ENCODE data around the gene PAQR8.
"Not testable (repeated sequence)": the region's sequence is repeated elsewhere in the genome, so short reads cannot be mapped to it uniquely, and the experiment has no call there.

The PAQR8 gene

DNA sequence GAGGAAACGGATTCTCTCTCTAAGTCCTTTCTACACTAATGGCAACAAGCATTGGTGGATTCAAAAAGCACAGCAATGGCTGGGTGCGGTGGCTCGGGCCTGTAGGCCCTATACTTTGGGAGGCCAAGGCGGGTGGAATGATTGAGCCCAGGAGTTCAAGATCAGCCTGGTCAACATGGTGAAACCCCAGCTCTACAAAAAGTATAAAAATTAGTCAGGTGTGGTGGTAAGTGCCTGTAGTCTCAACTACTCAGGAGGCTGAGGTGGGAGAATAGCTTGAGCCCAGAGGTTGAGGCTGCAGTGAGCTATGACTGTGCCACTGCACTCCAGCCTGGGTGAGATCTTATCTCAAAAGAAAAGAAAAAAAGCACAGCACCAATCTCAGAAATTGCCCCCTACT, 19.3 kb downstream of the PAQR8 start:
- no peak for DNase-seq

DNA sequence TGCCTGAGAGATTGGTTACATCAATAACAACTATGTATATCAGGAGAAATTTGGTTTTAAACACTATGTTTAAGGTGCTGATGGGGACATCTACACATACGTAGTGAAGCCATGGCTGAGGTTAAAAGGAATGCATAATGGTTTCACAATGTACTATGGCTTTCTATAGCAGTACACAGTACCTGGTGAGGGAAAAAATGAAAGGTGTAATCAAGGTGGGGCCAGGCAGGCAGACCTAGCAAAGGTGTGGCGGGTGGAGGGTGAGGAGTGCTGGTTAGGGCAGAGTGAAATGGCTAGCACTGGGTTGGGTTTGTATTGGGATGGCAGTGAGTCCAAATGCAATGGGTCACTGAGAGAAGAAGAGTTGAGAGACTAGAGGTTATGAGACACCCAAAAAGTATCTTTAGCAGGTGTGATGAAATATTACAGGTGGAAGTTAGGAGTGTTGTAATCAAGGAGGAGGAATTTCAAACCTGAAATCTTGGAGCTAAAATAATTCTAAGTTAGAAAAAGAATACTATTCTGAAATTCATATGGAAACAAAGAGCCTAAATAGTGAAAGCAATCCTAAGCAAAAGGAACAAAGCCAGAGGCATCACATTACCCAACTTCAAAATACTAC, 22.3 kb downstream of the PAQR8 start:
- no peak for DNase-seq

DNA sequence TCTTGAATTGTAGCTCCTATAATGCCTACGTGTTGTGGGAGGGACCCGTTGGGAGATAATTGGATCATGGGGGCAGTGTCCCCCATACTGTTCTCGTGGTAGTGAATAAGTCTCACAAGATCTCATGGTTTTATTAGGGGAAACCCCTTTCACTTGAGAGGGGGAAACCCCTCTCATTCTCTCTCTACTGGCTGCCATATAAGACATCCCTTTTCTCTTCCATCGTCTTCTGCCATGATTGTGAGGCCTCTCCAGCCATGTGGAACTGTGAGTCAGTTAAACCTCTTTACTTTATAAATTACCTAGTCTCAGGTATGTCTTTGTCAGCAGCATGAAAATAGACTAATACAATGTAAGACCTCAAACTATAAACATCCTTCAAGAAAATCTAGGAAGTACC, 23.1 kb downstream of the PAQR8 start:
- DNase-seq, result no peak

DNA sequence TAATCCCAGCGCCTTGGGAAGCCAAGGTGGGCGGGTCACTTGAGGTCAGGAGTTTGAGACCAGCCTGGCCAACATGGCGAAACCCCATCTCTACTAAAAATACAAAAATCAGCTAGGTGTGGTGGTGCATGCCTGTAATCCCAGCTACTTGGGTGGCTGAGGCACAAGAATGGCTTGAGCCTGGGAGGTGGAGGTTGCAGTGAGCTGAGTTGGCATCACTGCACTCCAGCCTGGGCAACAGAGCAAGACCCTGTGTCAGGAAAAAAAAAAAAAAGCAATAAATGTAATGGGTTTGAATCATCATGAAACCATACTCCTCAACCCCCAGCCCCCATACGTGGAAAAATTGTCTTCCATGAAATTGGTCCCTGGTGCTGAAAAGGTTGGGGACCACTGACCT, 26.2 kb downstream of the PAQR8 start:
- DNase-seq, result not testable (repeated sequence)

DNA sequence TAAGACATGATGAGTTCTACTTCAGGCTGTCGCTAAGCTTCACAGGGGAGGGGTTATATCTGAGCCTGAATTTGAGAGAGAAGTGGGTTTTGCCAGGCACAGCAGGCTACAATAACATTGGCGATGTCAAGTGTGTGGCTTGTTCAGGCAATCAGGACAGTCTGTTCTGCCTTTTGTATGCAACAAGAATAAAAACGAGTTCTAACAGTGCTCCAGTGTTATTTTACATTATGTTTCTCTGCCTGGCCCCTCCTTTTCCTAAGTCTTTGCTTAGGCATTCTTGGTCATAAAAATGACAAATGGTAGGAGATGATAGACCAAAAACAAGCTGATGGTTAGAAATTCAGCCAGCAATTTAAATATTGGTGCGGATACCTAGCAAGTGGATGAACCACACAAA, 26.8 kb downstream of the PAQR8 start:
- DNase-seq, result no peak

DNA sequence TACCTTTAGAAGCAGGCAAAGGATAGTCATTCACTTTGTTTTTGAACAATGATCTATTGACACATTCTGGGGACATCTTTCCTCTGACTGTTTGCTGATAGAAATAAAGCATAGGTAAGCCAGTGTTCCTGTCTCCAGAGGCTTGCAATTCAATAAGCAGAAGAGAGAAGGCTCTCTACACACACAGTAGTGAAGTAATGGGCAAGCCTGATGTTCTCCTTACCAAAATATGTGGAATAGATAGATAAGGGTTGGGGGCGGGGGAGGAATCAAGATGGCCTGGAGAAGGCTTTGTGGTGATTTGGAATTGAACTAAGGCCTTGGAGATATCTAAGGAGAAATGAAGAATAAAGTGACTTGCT, 27.3 kb downstream of the PAQR8 start:
- DNase-seq, result no peak

DNA sequence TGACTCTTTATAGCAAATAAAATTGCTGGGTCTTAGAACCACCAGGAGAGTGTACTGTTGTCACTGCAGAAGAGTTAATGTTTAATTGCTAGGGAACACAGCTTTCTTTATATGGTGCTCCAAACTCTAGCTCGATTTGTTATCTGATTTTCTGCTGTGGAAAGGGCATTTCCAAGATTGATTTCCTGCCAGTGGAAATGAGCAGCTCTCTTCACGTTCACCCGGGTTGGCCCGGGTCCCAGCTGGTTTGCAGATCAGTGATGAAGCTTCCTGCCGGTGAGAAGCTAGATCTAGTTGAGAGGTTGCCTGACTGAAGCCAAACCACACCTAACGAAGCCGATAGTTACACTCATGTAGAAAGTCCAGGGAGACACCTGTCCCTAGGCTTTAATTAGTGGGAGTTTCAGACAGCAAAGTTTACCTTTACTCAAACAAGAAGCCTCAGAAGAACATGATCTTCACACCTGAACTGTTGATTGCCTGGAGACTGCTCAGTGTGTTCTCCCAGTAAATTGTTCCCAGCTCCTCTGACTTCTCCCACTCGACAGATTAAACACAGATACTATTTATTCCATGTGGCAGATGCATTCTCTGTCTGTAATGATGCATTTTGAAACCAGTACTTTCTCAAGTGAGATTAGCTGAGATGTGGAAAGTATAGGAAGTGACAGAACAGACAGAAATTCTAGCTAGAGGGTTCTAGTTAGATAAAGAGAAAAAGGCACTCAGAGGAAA, 27.8 kb downstream of the PAQR8 start:
- no peak for DNase-seq

DNA sequence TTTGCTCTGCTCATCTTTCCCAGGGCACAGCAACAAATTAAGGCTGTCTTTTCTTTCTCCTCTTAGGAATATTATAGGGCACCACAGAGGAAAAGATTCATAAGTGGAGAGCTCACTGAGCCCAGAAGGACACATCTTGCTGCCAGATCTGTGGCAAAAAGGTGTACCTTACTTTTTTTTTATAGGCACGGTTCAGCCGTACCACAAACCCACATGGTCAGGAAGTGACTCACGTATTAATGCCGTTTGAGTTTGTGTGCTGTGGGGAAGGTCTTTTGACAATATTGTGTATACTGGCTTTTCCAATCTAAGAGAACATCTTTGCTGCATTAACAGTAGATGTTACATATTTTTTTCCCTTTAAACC, 28.4 kb downstream of the PAQR8 start:
- peak; percentile 49 for DNase-seq

DNA sequence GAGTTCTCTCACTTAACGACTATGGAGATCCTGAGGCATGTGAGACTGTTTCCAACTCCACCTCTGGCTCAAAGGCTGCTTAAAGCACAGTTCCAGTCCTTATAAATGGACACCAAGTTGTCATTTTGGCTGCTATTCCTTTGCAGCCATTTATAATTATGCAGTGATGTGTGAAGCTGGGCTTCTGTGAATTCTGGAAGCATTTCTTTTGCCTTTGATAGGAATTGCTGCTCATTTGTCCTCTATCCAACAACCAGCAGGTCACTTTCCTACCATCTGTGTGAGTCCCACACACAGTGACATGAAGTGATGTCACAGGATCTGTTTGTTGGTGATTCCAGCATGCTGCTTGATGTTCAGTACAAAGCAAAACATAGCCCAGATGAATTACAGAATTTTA, 29.6 kb downstream of the PAQR8 start:
- DNase-seq, result no peak

DNA sequence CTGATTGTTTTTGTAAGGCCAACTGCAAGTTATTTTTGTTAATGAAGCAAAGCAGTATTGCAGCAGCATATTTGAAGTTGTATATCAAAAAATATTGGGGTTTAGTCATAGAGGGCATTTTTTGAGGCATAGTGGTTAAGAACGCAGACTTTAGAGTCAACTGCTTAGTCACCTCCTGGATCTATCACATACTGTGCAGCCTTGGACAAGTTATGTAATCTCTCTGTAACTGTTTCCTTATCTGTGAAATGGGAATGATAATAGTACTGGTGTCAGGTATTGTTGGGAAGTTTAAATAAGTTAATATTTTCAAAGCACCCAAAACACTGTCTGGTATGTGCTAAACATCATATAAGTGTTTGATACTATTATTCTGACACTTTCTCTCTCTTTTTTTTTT, 31.0 kb downstream of the PAQR8 start:
- DNase-seq, result no peak

DNA sequence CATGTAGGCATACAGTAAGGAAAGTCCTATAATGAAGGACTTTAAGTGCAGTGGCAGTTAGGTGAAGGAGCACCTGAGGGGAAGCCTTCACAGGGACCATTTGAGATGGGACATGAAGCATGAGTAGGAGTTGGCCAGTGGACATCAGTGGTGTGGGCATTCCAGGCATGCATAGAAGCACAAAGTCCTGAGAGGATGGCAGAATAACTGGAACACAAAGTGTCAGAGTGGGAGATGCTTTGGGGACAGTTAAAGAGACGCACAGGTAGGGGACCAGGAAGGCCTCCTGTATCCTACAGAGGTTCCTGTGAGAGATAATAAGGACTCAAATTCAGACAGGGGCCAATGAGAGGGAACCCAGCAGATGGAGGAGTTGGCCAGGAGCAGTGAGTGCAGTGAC, 31.8 kb downstream of the PAQR8 start:
- no peak for DNase-seq

DNA sequence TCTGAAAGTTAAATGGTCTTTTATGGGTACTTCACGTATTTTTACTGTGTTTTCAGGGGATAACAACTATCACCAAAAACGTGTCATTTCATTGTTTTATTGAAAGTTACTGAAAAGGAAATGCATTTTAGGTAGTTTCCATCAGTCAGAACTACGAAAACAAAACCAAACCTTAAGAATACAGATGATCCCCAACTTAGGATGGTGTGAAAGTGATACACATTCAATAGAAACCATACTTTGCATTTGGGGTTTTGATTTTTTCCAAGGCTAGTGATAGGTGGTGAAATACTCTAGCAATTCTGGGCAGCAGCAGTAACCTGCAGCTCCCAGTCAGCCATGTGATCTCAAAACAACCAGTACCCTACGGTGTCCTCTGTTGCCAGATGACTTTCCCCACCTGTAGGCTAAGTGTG, 32.3 kb downstream of the PAQR8 start:
- no peak for DNase-seq

DNA sequence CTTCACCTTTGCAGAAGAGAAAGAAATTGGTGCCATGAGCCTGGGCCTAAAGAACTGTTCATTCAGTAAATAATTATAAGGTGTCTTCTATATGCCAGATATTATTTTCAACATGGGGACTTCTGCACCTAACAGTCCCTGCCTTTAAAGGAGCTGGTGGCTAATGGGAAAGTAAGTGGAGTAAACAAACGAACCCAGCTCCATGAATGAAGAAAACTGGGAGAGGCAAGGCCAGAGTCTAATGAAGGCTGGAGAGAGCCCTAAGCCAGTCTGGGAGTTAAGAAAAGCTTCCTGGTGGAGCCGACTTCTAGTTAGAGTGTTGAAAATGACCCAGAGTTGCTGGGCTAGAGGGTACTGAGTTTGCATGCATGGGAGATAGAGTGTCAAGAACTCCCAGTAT, 34.0 kb downstream of the PAQR8 start:
- DNase-seq, result no peak

DNA sequence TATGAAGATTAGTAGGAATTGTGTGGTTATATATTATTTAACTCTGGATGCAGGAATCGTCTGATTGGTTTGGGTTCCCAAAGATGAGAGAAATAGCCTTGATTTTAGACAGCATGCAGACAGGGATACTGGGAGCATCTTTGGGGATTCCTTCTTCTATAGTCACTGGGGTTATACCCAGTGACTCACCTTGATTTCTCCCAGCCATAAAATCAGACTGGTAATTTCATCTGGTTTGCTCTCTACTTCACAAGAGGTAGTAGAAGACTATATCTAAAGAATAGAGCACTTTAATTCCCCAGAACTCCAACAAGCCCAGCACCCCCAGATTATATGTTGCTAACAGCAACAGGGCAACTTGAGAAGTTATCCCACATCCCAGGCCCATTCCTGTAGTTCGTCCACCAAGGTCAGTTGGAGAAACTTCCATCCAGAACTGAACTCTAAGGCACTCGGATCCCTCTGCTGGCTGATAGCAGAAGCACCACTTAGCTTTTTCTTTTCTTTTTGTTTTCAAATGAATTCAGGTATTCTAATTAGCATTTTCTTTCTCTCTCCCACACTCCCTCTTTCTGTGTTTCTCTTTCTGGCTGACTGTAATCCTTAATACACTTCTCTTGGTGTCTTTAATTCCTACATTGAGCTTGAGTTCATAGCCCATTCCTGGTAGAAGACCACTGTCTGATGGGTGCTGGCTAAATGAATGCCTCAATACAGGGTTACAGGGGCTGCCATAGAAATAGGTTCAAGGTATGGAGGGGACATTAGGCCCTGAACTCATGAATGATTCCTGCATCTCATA, 37.8 kb downstream of the PAQR8 start:
- DNase-seq, result peak; percentile 6

DNA sequence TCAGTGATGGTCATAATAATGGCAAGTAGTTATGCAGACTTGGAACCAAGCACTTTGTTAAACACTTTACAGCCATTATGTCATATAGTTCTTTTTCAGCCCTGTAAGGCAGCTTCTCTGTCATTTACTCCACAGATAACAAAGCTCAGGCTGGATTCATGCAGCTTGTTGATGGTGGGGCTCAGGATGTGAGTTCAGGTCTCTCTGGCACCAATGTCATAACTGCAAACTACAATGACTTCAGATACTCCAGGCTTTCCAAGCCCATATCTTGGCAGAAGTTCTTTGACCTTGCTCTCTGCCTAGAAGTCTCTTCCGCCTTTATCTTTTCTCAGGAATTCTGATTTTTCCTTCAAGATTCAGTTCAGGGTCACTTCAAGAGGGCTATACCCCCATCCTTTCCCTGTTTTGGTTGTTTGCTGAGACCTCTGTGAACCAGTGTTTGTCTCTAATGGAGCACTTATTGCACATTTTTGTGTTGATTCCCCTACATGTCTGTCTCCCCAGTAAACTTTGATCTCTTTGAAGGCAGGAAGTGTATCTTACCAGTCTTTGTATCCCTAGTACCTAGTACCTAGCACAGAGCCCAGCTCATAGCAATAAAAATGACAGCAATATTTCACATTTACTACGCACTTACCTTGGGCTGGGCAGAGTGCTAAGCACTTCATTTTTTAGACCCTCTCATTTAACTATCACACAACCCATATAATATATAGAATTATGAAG, 38.5 kb downstream of the PAQR8 start:
- DNase-seq, result no peak

DNA sequence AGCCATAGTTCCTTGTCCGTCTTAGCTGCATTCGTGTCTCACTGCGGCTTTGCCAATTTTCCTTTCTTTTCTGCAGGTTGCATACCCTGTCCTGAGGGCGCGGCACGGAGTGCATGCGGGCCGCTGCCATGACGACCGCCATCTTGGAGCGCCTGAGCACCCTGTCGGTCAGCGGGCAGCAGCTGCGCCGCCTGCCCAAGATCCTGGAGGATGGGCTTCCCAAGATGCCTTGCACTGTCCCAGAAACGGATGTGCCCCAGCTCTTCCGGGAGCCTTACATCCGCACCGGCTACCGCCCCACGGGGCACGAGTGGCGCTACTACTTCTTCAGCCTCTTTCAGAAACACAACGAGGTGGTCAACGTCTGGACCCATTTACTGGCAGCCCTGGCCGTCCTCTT, 41.1 kb downstream of the PAQR8 start:
- no peak for DNase-seq

DNA sequence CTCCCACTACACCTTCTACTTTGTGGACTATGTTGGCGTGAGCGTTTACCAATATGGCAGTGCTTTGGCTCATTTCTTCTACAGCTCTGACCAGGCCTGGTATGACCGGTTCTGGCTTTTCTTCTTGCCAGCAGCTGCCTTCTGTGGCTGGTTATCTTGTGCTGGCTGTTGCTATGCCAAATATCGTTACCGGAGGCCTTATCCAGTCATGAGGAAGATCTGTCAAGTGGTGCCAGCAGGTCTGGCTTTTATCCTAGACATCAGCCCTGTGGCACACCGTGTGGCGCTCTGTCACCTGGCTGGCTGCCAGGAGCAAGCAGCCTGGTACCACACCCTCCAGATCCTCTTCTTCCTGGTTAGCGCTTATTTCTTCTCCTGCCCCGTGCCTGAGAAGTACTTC, 41.7 kb downstream of the PAQR8 start:
- no peak for DNase-seq

DNA sequence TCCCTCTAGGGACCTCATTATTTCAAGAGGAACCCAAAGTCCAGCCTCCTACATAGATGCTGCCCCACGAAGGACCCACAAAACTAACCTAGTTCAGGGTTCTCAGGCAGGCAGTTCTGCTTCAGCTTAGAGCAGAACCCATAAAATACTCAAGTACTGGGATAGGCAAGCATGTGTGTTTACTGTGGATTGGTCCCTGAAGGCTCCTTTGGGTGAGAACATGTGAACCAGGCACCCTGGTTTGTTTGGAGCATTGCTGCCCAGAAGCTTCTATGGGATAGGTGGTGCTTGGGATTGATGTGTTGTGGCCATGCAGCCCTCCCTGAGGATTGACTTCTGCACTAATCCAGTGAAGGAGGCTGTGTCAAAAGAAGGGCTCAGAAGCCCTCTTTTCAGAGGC, 43.3 kb downstream of the PAQR8 start:
- no peak for DNase-seq

DNA sequence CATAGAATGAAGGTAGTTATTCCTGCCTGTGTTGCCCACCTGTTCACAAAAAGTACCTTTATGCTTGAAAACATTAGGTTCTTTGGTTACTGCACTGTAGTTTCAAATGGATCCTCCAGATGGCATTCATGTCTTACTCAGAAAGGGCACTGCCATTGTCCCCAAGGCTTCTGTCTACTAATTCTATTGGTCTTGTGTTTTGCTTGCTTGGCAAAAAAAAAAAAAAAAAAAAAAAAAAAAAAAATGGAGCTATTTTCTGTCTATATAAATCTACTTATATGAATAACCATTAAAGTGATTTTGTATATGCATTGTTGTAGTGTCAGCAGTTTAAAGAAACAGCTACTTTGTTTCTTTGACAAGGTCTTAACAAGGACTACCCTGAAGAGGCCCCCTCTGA, 45.5 kb downstream of the PAQR8 start:
- DNase-seq, result peak; percentile 27

DNA sequence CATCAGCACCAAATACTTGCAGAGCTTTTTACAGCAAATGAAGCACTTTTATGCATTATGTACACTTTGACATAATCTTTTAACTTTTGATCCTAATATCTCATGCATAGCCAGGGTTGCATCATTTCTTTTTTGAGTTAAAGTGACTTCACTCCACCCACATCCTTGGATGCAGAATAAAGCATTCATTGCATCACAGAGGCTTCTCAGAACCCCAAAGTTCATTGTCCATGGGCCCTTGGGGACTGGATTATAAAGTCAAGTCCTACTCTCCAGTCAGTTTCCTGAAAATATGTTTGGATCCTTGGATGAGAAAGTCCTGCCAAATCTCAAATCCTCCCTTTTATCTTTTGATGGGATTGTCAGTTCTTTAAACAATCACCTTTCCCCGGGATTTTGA, 47.5 kb downstream of the PAQR8 start:
- no peak for DNase-seq

DNA sequence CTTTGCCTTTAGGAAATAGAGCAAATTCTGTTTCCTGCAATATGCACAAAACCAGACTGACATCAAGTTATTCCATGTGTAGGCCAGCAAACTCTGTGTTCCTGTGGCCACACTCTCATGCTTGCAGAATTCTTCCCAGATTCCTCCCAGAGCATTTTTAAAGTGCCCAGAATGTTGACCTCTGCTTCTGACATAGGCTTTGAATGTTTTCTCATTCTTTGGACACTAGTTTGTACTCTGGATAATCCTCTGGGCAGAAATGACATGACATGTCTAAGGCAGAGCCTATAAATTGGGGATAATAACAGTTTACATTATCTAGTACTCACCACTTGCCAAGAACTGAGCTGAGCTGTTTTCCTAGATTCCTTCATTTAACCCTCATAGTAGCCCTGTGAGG, 49.0 kb downstream of the PAQR8 start:
- DNase-seq, result no peak

DNA sequence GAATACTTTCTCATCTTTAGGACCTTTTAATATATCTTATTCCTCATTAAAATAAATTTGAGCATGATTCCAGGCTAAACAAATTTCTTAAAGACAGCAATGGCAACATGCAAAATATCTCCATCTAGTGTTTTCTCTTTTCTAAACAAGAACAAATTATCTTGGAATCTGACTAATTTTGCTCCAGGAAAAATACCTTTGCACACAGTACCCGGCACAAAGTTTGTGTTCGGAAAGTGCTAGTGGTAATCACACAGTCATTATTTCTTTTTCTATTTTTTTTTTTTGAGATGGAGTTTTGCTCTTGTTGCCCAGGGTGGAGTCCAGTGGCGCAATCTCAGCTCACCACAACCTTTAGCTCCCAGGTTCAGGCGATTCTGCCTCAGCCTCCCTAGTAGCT, 50.0 kb downstream of the PAQR8 start:
- DNase-seq, result no peak

DNA sequence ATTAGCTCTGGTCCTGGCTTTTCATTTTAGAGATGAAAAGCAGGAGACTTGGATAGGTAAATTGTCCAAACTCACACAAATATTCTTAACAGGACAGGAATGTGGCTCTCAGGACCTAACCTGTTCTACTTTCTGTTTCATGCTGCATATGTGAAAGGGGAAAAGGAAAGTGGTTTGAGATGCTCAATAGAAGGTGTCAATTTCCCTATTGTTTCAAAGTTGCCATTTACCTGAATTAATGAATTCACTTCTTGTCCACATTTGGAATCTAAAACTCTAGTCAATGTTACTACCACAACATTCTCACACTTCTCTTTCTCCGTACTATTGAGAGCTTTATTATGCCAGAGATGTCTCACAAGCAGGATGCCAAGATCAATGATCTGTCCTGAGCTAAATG, 53.4 kb downstream of the PAQR8 start:
- DNase-seq, result no peak

Data from GDM1 (cell line).